Lung (tissue), 12 donors: ENCODE data around the gene DPP7. TPM values are rescaled to one million over a fixed set of nuclear protein-coding genes. Genes with fewer than 3 reads are reported as not detected.

Experiments
- ATAC-seq: fragments of 200-7000 bp; cut with Tn5 transposase; one replicate; pipeline ENCODE4 v1.9.1; 2020; ENCODE audit warnings: moderate number of reproducible peaks; ENCODE audit not compliant: insufficient read depth, low FRiP score
- DNase-seq, 3 donors: peaks; one replicate each; pipeline ENCODE4 v3.0.0-alpha.2; 2013 to 2017
- H3K27ac ChIP-seq, 2 donors: one replicate each; pipeline ENCODE4 v1.5.1; 2013; ENCODE audit warnings: mild to moderate bottlenecking in 2 of 2, moderate library complexity in 2 of 2, control low read depth in 1 of 2, inconsistent platforms in 1 of 2, low read depth in 1 of 2, low read length in 1 of 2
- H3K27me3 ChIP-seq, 3 donors: one replicate each; pipeline ENCODE4 v1.5.1; 2013; ENCODE audit warnings: low read length in 2 of 3; ENCODE audit not compliant: control insufficient read depth in 3 of 3, insufficient read depth in 3 of 3
- H3K36me3 ChIP-seq, 4 donors: one replicate each; pipeline ENCODE4 v1.5.1; 2013; ENCODE audit warnings: low read length in 4 of 4, mild to moderate bottlenecking in 1 of 4, moderate library complexity in 1 of 4; ENCODE audit not compliant: control insufficient read depth in 4 of 4, insufficient read depth in 4 of 4
- H3K4me1 ChIP-seq, 5 donors: one replicate each; pipeline ENCODE4 v1.5.1; 2013; ENCODE audit warnings: low read length in 5 of 5, mild to moderate bottlenecking in 2 of 5, moderate library complexity in 1 of 5; ENCODE audit not compliant: control insufficient read depth in 5 of 5, insufficient read depth in 5 of 5
- H3K4me3 ChIP-seq: one replicate; pipeline ENCODE4 v1.5.1; 2013; ENCODE audit warnings: mild to moderate bottlenecking, control low read depth, moderate library complexity
- H3K9ac ChIP-seq, 2 donors: one replicate each; pipeline ENCODE4 v1.5.1; 2013; ENCODE audit warnings: low read length in 2 of 2, control low read depth in 1 of 2; ENCODE audit not compliant: insufficient read depth in 1 of 2
- H3K9me3 ChIP-seq, 4 donors: one replicate each; pipeline ENCODE4 v1.5.1; 2013; ENCODE audit warnings: low read length in 3 of 4, mild to moderate bottlenecking in 1 of 4, moderate library complexity in 1 of 4; ENCODE audit not compliant: control insufficient read depth in 4 of 4, insufficient read depth in 3 of 4
- WGBS, 2 donors: extraction: QIAGEN DNeasy Blood & Tissue Kit; methylation state at CpG; one replicate each; pipeline ENCODE4 v1.1.7; 2013; 5-methylcytosine and 5-hydroxymethylcytosine counted together
- polyA plus RNA-seq, 2 donors: library from polyadenylated mRNA; stranded (reverse); fragments of 200-250 nt; gene quantifications; one replicate each; pipeline ENCODE4 v1.2.1, GENCODE V29; 2013
- total RNA-seq, 2 donors: library from RNA; depleted of rRNA in 1 of 2; stranded (reverse); fragments of >200 nt in 1 of 2; gene quantifications; one replicate each; pipeline ENCODE4 v1.2.1, GENCODE V29; 2014 to 2021
- TF ChIP-seq, protein P1 (sequence below): IDR thresholded peaks from 2 replicates; pipeline ENCODE4 v1.5.1; 2012; ENCODE audit warnings: mild to moderate bottlenecking; ENCODE audit errors: control extremely low read depth, extremely low read depth
- donor health status: control.
- donor health status: control.
- donor health status: Bipolar disorder and iron deficiency.
- donor health status: healthy.
- donor health status: DM: yes; HTN: yes; CAD: no.

Gene DPP7
- total and polyA plus RNA-seq, 4 donors = 48.0 to 436 (median 228) TPM

DNA sequence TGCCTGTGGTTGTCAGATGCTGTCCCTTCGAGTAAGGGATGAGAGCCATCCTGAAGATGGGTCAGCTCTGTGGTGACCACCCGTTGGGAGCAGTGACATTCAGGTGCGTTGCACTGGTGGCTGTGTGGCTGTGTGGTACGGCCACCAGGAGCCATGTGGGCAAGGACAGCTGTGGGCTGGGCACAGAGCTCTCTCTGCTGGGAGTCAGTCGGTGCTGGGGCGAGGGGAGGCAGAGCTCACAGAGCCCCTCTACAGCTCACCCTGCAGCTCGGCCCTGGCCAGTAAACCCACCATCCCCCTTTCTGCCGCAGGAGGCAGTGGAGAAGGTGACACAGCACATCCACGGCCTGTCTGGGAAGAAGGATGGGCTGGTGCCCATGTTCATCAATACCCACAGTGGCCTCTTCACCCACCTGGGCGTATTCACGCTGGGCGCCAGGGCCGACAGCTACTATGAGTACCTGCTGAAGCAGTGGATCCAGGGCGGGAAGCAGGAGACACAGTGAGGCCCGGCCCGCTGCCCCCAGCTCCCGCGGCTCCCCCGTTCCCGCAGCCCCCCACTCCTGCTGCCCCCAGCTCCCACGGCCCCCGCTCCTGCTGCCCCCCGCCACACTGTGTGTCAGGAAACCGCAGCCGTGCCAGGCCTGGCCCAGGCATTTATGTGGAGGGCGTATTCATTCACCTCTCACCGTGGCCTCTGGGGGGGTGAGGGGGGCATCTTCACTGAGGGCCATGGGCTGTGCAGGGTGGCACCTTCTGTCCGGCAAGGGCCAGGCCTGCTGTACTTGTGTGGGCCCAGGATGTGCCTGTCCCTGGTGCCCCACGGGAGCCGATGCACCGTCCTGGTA, 8.5 kb downstream of the DPP7 start:
- H3K4me3 ChIP-seq = no peak overlapping the region
- WGBS, 2 donors = 94 to 96% methylated on average over 19 to 31 of the region's 31 CpGs
- DNase-seq (no peak), ATAC-seq (no peak)
- no peaks in the 10 kb centered on the region for H3K4me1 ChIP-seq
- H3K9ac ChIP-seq = no peak overlapping the region
- peaks cover 9 to 90% (median 37%) of the 10 kb centered on the region in 4 donors for H3K36me3 ChIP-seq
- no peak overlapping the region for H3K27ac ChIP-seq
- TF ChIP-seq, protein P1, sequence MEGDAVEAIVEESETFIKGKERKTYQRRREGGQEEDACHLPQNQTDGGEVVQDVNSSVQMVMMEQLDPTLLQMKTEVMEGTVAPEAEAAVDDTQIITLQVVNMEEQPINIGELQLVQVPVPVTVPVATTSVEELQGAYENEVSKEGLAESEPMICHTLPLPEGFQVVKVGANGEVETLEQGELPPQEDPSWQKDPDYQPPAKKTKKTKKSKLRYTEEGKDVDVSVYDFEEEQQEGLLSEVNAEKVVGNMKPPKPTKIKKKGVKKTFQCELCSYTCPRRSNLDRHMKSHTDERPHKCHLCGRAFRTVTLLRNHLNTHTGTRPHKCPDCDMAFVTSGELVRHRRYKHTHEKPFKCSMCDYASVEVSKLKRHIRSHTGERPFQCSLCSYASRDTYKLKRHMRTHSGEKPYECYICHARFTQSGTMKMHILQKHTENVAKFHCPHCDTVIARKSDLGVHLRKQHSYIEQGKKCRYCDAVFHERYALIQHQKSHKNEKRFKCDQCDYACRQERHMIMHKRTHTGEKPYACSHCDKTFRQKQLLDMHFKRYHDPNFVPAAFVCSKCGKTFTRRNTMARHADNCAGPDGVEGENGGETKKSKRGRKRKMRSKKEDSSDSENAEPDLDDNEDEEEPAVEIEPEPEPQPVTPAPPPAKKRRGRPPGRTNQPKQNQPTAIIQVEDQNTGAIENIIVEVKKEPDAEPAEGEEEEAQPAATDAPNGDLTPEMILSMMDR = no peak
- no peaks in the 10 kb centered on the region for H3K27me3 ChIP-seq
- H3K9me3 ChIP-seq = peaks cover 0 to 6% (median 2%) of the 10 kb centered on the region in 4 donors

DNA sequence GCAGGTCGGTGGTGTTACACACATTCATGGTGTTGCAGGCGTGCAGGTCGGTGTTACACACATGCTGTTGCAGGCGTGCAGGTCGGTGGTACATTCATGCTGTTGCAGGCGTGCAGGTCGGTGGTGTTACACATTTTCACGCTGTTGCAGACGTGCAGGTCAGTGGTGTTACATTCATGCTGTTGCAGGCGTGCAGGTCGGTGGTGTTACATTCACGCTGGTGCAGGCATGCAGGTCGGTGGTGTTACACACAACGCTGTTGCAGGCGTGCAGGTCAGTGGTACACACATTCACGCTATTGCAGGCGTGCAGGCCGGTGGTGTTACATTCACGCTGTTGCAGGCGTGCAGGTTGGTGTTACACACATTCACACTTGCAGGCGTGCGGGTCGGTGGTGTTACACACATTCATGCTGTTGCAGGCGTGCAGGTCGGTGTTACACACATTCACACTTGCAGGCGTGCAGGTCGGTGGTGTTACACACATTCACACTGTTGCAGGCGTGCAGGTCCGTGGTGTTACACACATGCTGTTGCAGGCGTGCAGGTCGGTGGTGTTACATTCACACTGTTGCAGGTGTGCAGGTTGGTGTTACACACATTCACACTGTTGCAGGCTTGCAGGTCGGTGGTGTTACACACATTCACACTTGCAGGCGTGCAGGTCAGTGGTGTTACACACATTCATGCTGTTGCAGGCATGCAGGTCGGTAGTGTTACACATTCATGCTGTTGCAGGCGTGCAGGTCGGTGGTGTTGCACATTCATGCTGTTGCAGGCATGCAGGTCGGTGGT, 11.1 kb downstream of the DPP7 start:
- Histone ChIP-seq H3K36me3 (peaks cover 9 to 79% (median 45%) of the 10 kb centered on the region in 4 donors), H3K4me1 (no peaks in the 10 kb centered on the region), H3K27me3 (no peaks in the 10 kb centered on the region), H3K4me3 (no peak overlapping the region), H3K9ac (no peak overlapping the region), H3K9me3 (peaks cover 0 to 6% (median 2%) of the 10 kb centered on the region in 4 donors), H3K27ac (no peak overlapping the region)
- TF ChIP-seq, protein P1 = no peak
- ATAC-seq (no peak), DNase-seq (no peak)
- 94 to 95% methylated on average over 37 of the region's 37 CpGs for WGBS, 2 donors

DNA sequence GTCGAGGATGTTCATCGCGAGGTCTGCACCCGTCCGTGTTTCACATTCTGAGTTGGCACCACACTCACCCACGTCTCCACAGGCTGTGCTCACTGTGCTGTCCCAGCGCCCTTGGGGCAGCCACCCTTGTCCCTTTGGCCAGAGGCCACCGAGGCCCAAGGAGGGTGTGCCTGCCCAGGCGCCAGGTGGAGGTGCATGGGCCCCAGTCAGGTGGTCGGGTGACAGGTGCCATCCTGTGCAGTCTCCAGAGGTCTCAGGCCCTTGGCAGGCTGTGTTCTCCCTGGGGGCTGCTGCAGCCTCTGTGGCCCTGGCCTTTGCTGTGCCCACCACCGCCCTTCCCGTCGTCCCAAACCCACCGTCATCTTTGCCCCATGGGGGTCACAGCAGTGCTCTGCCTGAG, 15.3 kb downstream of the DPP7 start:
- Histone ChIP-seq H3K4me3 (no peak overlapping the region), H3K9me3 (peaks cover 0 to 6% (median 2%) of the 10 kb centered on the region in 4 donors), H3K27me3 (no peaks in the 10 kb centered on the region), H3K27ac (no peak overlapping the region), H3K9ac (no peak overlapping the region), H3K4me1 (no peaks in the 10 kb centered on the region), H3K36me3 (peaks cover 11 to 66% (median 51%) of the 10 kb centered on the region in 4 donors)
- ATAC-seq (no peak), DNase-seq (no peak)
- TF ChIP-seq, protein P1 = no peak
- WGBS, 2 donors = 90 to 96% methylated on average over 14 of the region's 14 CpGs
